Measurements from ENCODE around the gene EMILIN1. TPM values are rescaled to one million over a fixed set of nuclear protein-coding genes. Genes with fewer than 3 reads are reported as not detected.

EMILIN1 gene
- total RNA-seq, 1 experiment from 2014 or later = 0.31 TPM

GRCh38 chr2:27040282-27040681 lies 38.1 kb upstream of the EMILIN1 start:
- Histone ChIP-seq H3K4me1 (ENCODE audit: control insufficient read depth, insufficient read depth, low read length) (no peaks in the 10 kb centered on the region), H3K27me3 (ENCODE audit: control insufficient read depth, insufficient read depth, low read length) (no peaks in the 10 kb centered on the region), H3K4me3 (ENCODE audit: low read depth in 2 of 2, low read length in 2 of 2) (no peak overlapping the region), H3K27ac (ENCODE audit: low read length) (no peak overlapping the region), H3K36me3 (ENCODE audit: control insufficient read depth, insufficient read depth, low read length) (peaks cover 6% of the 10 kb centered on the region), H3K9me3 (ENCODE audit: control insufficient read depth, insufficient read depth, low read depth, low read length) (no peaks in the 10 kb centered on the region)
- TF ChIP-seq SIN3A (IDR thresholded peaks at IDR 0.05; ENCODE audit: borderline replicate concordance, insufficient read depth, low read depth, low read length) = no peak
- no peak for TF ChIP-seq CTCF (IDR thresholded peaks at IDR 0.05)
- no peak for TF ChIP-seq TCF7L2 (IDR thresholded peaks at IDR 0.05; ENCODE audit: low read depth, low read length)
- TF ChIP-seq, protein P1, sequence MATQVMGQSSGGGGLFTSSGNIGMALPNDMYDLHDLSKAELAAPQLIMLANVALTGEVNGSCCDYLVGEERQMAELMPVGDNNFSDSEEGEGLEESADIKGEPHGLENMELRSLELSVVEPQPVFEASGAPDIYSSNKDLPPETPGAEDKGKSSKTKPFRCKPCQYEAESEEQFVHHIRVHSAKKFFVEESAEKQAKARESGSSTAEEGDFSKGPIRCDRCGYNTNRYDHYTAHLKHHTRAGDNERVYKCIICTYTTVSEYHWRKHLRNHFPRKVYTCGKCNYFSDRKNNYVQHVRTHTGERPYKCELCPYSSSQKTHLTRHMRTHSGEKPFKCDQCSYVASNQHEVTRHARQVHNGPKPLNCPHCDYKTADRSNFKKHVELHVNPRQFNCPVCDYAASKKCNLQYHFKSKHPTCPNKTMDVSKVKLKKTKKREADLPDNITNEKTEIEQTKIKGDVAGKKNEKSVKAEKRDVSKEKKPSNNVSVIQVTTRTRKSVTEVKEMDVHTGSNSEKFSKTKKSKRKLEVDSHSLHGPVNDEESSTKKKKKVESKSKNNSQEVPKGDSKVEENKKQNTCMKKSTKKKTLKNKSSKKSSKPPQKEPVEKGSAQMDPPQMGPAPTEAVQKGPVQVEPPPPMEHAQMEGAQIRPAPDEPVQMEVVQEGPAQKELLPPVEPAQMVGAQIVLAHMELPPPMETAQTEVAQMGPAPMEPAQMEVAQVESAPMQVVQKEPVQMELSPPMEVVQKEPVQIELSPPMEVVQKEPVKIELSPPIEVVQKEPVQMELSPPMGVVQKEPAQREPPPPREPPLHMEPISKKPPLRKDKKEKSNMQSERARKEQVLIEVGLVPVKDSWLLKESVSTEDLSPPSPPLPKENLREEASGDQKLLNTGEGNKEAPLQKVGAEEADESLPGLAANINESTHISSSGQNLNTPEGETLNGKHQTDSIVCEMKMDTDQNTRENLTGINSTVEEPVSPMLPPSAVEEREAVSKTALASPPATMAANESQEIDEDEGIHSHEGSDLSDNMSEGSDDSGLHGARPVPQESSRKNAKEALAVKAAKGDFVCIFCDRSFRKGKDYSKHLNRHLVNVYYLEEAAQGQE (IDR thresholded peaks at IDR 0.05; ENCODE audit: insufficient read depth in 1 of 2, low read depth in 2 of 2, low read length in 1 of 2) = no peak
- TF ChIP-seq POLR2AphosphoS5 (IDR thresholded peaks at IDR 0.05; ENCODE audit: low read depth, low read length) = no peak
- intact Hi-C loops (cut with micrococcal nuclease; ENCODE audit: unreplicated experiment) (no loop called here), in situ Hi-C loops (cut with HindIII; ENCODE audit: low pct_unique_long_range_greater_than_20kb, low sequenced_read_pairs) (no loop called here)
- ChIA-PET CTCF (no interaction called here), POLR2A (no interaction called here)
- DNase-seq (ENCODE audit: low read depth, low spot score) (no peak), ATAC-seq (no peak)
- BruUV-seq (replicated peaks) = no TSS peak

DNA sequence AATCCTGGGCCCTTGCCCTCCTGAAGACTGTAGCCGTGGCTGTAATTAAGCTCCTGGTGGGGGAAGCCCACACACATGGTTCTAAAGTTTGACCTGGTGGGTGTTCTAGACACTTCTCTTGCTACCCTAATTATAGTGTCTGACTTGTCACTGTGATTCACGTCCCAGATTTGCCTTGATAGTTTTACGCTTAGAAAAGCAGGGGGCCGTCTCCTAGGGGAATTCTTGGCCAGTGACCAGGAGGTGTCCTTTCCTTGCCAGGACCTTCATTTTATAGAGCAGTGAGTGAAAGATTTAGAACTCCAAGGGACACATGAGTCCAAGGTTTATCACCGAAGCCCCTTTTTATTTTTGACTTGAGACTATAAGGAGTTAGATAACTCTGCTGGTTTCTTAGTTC lies 36.7 kb upstream of the EMILIN1 start:
- DNase-seq (ENCODE audit: low read depth, low spot score) (no peak), ATAC-seq (no peak)
- Histone ChIP-seq H3K9me3 (ENCODE audit: control insufficient read depth, insufficient read depth, low read depth, low read length) (no peaks in the 10 kb centered on the region), H3K27ac (ENCODE audit: low read length) (no peak overlapping the region), H3K36me3 (ENCODE audit: control insufficient read depth, insufficient read depth, low read length) (peaks cover 3% of the 10 kb centered on the region), H3K4me1 (ENCODE audit: control insufficient read depth, insufficient read depth, low read length) (no peaks in the 10 kb centered on the region), H3K4me3 (ENCODE audit: low read depth in 2 of 2, low read length in 2 of 2) (no peak overlapping the region), H3K27me3 (ENCODE audit: control insufficient read depth, insufficient read depth, low read length) (no peaks in the 10 kb centered on the region)
- in situ Hi-C loops (cut with HindIII; ENCODE audit: low pct_unique_long_range_greater_than_20kb, low sequenced_read_pairs) = no loop called here
- no TSS peak for BruUV-seq (replicated peaks)
- intact Hi-C loops (cut with micrococcal nuclease; ENCODE audit: unreplicated experiment) = no loop called here
- TF ChIP-seq, protein P1 (IDR thresholded peaks at IDR 0.05; ENCODE audit: insufficient read depth in 1 of 2, low read depth in 2 of 2, low read length in 1 of 2) = no peak
- TF ChIP-seq POLR2AphosphoS5 (IDR thresholded peaks at IDR 0.05; ENCODE audit: low read depth, low read length) = peak; percentile 12; the same call in 1 of the 2 replicates
- no peak for TF ChIP-seq CTCF (IDR thresholded peaks at IDR 0.05)
- CTCF ChIA-PET = no interaction called here
- POLR2A ChIA-PET = no interaction called here

Measured in Panc1 (cell line).